ENCODE results near the gene TBC1D5. TPM values are rescaled to one million over a fixed set of nuclear protein-coding genes. Genes with fewer than 3 reads are reported as not detected.

The TBC1D5 gene
- polyA plus RNA-seq, 1 experiment, result 27.0 TPM

DNA sequence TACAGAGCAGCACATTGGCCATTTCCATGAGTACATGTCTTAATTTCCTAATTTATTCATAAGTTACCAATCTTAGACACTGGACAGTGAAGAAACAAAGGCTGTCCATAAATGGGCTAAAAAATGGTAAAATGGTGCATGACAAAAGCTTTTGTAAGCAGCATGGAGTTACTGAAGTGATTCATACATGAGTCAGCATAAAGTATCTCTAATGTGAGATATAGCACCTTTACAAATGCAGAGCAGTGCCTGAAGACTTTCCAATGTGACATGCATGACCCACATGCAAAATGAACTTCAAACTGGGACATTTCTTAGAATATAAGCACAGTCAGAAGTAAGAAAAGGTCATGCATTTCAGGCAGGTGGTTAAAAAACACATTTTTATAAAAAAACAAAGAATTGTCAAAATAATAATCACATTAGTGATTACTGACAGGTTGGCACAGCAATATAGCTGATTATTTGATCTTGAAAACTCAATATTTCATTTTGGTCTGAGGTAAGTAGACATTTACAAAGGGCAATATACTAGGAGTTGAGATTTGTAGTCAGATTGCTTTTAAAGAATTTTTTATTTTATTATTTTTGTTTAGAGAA is 558.4 kb downstream of the TBC1D5 start:
- Histone ChIP-seq H3K4me3 (ENCODE audit: low read depth, low read length) (no peak overlapping the region), H3K36me3 (ENCODE audit: control insufficient read depth, insufficient read depth, low read length) (peaks cover 2% of the 10 kb centered on the region; the same call in 1 of the 2 replicates), H3K27me3 (ENCODE audit: control insufficient read depth, insufficient read depth, low read length) (no peaks in the 10 kb centered on the region)
- ChIA-PET CTCF (no interaction called here), POLR2A (no interaction called here)
- TF ChIP-seq, protein P1, sequence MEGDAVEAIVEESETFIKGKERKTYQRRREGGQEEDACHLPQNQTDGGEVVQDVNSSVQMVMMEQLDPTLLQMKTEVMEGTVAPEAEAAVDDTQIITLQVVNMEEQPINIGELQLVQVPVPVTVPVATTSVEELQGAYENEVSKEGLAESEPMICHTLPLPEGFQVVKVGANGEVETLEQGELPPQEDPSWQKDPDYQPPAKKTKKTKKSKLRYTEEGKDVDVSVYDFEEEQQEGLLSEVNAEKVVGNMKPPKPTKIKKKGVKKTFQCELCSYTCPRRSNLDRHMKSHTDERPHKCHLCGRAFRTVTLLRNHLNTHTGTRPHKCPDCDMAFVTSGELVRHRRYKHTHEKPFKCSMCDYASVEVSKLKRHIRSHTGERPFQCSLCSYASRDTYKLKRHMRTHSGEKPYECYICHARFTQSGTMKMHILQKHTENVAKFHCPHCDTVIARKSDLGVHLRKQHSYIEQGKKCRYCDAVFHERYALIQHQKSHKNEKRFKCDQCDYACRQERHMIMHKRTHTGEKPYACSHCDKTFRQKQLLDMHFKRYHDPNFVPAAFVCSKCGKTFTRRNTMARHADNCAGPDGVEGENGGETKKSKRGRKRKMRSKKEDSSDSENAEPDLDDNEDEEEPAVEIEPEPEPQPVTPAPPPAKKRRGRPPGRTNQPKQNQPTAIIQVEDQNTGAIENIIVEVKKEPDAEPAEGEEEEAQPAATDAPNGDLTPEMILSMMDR (IDR thresholded peaks at IDR 0.05; ENCODE audit: insufficient read depth, low read depth, low read length), result no peak
- peak; percentile 3 for DNase-seq (ENCODE audit: low read depth)

DNA sequence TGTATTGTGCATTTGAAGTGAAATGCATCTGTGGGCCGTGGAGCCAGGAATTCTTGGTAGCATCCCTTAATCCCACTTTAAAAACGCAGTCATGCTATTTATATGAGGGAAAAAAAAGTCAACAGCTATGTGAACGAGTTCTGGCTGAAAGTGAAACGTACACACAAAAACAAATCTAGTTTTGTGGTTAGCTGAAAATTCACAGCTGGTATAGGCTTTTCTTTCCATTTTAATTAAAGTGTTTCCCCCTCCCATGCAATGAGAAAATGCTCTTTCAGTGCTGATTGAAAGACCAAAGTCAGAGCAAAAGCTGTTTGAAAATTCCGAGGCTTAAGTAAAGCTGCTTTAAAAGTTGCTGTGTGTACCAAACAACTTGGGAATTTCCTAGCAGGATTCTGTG is 560.3 kb downstream of the TBC1D5 start:
- CTCF ChIA-PET, result interaction anchor here (0.9 kb wide), 1 partner anchor 133 kb away, joined by 4 read pairs; no protein-coding TSS in a partner anchor
- POLR2A ChIA-PET, result no interaction called here
- DNase-seq (ENCODE audit: low read depth), result no peak
- TF ChIP-seq, protein P1 (IDR thresholded peaks at IDR 0.05; ENCODE audit: insufficient read depth, low read depth, low read length), result no peak
- no peaks in the 10 kb centered on the region for H3K27me3 ChIP-seq (ENCODE audit: control insufficient read depth, insufficient read depth, low read length)
- H3K36me3 ChIP-seq (ENCODE audit: control insufficient read depth, insufficient read depth, low read length), result peaks cover 2% of the 10 kb centered on the region; the same call in 1 of the 2 replicates
- no peak overlapping the region for H3K4me3 ChIP-seq (ENCODE audit: low read depth, low read length)

DNA sequence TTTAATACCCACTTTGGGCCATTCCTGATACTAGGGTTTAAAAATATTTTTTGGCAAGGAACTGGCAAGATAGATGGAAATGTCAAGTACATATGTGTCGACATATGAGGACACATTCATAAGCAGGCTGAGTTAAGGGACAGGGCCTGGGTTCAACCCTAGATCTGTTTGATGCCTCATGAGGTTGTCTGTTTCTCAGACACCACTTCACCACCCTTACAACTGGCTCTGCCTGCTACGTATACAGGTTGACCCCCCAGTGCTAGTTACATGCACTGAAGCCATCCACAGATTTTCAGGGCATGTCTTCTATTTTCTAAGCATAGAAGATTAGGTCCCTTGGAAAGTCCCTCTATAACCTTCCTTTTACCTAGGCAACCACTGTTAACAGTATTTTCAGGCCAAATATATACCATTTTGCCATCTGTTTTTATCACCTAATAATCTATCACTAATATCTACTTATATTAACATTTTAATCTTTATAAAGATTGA is 561.0 kb downstream of the TBC1D5 start:
- POLR2A ChIA-PET, result no interaction called here
- H3K4me3 ChIP-seq (ENCODE audit: low read depth, low read length), result no peak overlapping the region
- H3K36me3 ChIP-seq (ENCODE audit: control insufficient read depth, insufficient read depth, low read length), result peaks cover 2% of the 10 kb centered on the region; the same call in 1 of the 2 replicates
- no peaks in the 10 kb centered on the region for H3K27me3 ChIP-seq (ENCODE audit: control insufficient read depth, insufficient read depth, low read length)
- DNase-seq (ENCODE audit: low read depth), result no peak
- TF ChIP-seq, protein P1 (IDR thresholded peaks at IDR 0.05; ENCODE audit: insufficient read depth, low read depth, low read length), result no peak
- CTCF ChIA-PET, result no interaction called here

DNA sequence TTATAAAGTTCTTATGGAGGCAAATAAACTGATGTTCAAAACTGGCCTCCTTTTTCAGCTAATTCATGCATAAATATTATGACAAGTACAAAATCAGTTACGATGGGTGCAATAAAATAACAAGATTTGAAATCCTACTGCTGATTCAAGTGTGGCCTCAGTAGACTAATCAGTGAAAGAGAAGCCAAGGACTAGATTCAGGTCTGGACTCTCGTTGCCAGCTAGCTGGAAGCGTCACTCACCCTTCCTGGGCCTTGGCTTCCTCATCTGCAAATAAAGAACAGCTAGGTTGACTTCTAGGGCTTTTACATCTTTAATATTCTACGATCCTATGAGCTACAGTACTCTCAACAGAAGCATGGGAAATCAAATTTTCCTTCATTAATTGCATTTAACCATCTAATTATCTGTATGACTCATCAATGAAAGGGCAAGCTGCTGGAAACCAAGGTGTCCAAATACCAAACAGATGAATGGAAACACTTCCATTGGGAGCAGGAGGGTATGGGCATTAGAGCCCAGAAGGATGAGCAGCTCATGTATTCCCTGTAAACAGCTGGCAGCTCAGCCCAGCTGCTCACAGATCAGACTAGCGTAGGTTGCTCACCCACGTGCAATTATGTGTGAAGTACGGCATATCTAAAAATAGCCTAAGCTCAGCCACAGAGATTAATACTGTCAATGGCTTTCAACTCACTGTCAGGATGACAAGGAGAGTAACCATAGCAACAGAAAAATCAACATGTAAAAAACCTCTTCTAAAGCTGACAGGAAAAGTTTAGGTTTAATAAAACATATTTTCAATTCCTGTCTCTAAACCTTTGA is 562.8 kb downstream of the TBC1D5 start:
- Histone ChIP-seq H3K4me3 (ENCODE audit: low read depth, low read length) (no peak overlapping the region), H3K27me3 (ENCODE audit: control insufficient read depth, insufficient read depth, low read length) (no peaks in the 10 kb centered on the region), H3K36me3 (ENCODE audit: control insufficient read depth, insufficient read depth, low read length) (peaks cover 2% of the 10 kb centered on the region; the same call in 1 of the 2 replicates)
- ChIA-PET POLR2A (no interaction called here), CTCF (no interaction called here)
- TF ChIP-seq, protein P1 (IDR thresholded peaks at IDR 0.05; ENCODE audit: insufficient read depth, low read depth, low read length), result no peak
- no peak for DNase-seq (ENCODE audit: low read depth)

DNA sequence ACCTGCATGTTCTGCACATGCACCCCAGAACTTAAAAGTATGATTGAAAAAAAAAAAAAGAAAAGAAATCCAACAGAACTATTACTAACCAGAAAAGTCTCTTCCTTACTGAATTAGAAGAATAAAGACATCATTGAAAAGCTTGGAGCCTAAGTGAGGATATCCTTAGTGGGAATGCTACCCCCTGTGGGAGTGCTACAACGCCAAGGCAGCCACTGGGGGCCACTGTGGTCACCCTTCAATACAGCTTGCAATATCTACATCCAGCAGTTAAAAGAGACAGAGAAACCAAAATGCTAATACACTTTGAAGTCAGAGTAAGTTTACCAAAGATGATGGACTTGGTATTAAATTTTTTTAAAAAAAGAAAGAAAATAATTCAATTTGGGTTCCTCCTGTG is 565.7 kb downstream of the TBC1D5 start:
- CTCF ChIA-PET, result interaction anchor here (0.9 kb wide), 1 partner anchor 14 kb away, joined by 3 read pairs; no protein-coding TSS in a partner anchor
- Histone ChIP-seq H3K4me3 (ENCODE audit: low read depth, low read length) (no peak overlapping the region), H3K27me3 (ENCODE audit: control insufficient read depth, insufficient read depth, low read length) (no peaks in the 10 kb centered on the region), H3K36me3 (ENCODE audit: control insufficient read depth, insufficient read depth, low read length) (no peaks in the 10 kb centered on the region)
- TF ChIP-seq, protein P1 (IDR thresholded peaks at IDR 0.05; ENCODE audit: insufficient read depth, low read depth, low read length), result no peak
- DNase-seq (ENCODE audit: low read depth), result no peak
- POLR2A ChIA-PET, result no interaction called here
